Limb (tissue), 2 donors: Measurements from ENCODE around the gene LAT.
"Not testable (repeated sequence)": the region's sequence is repeated elsewhere in the genome, so short reads cannot be mapped to it uniquely, and the experiment has no call there.

Experiments
- DNase-seq, 2 donors: peaks; one replicate each; pipeline ENCODE4 v3.0.0-alpha.2; 2016; ENCODE audit errors: extremely low spot score in 2 of 2

The LAT gene

GRCh38 chr16:28977703-28978662 lies 6.9 kb upstream of the LAT start:
- no peak for DNase-seq

- DNase-seq, result not testable (repeated sequence)
Observed at GRCh38 chr16:28980330-28980729, 4.5 kb upstream of the LAT start.

GRCh38 chr16:28980929-28981328 lies 3.9 kb upstream of the LAT start:
- no peak for DNase-seq

GRCh38 chr16:28981517-28981916 lies 3.3 kb upstream of the LAT start:
- no peak for DNase-seq

- no peak for DNase-seq
Observed at GRCh38 chr16:28982418-28982817, 2.4 kb upstream of the LAT start.

GRCh38 chr16:28982949-28983348 lies 1.9 kb upstream of the LAT start:
- no peak for DNase-seq

- no peak for DNase-seq
Observed at GRCh38 chr16:28983644-28984043, 1.2 kb upstream of the LAT start.

- DNase-seq, result no peak
Observed at GRCh38 chr16:28984091-28984490, 761 bp upstream of the LAT start.

- DNase-seq, result no peak
Observed at GRCh38 chr16:28985211-28986041, 574 bp downstream of the LAT start.

GRCh38 chr16:28986046-28986445 lies 1.2 kb downstream of the LAT start:
- DNase-seq, result no peak

GRCh38 chr16:28986492-28986891 lies 1.6 kb downstream of the LAT start:
- no peak for DNase-seq

GRCh38 chr16:28987170-28987853 lies 2.5 kb downstream of the LAT start:
- no peak for DNase-seq

- DNase-seq, result no peak
Observed at GRCh38 chr16:28989363-28989762, 4.5 kb downstream of the LAT start.

GRCh38 chr16:28990375-28991040 lies 5.7 kb downstream of the LAT start:
- no peak for DNase-seq

GRCh38 chr16:28991687-28992086 lies 6.8 kb downstream of the LAT start:
- DNase-seq, result no peak

- no peak for DNase-seq
Observed at GRCh38 chr16:28992496-28992895, 7.6 kb downstream of the LAT start.

GRCh38 chr16:28998837-28999236 lies 14.0 kb downstream of the LAT start:
- no peak for DNase-seq

GRCh38 chr16:28999577-28999976 lies 14.7 kb downstream of the LAT start:
- DNase-seq, result no peak

- no peak for DNase-seq
Observed at GRCh38 chr16:29000019-29000418, 15.2 kb downstream of the LAT start.

GRCh38 chr16:29004496-29005139 lies 19.8 kb downstream of the LAT start:
- not testable (repeated sequence) for DNase-seq
